ENCODE data around the gene MED15. TPM values are rescaled to one million over a fixed set of nuclear protein-coding genes. Genes with fewer than 3 reads are reported as not detected.

Gene MED15
- total RNA-seq, 1 donor from 2014 or later, result 51.9 TPM

GRCh38 chr22:20559174-20559760 lies 51.9 kb downstream of the MED15 start:
- no peak for TF ChIP-seq CTCF (conservative IDR thresholded peaks at IDR 0.05; ENCODE audit: low read depth, low read length)
- no peak overlapping the region for H3K4me3 ChIP-seq (ENCODE audit: low read depth, low read length)
- no peak for DNase-seq (ENCODE audit: low read depth)

- DNase-seq (ENCODE audit: low read depth), result no peak
- TF ChIP-seq CTCF (conservative IDR thresholded peaks at IDR 0.05; ENCODE audit: low read depth, low read length), result no peak
- no peak overlapping the region for H3K4me3 ChIP-seq (ENCODE audit: low read depth, low read length)
Measured at GRCh38 chr22:20560716-20561115, 53.3 kb downstream of the MED15 start.

GRCh38 chr22:20561882-20562281 lies 54.5 kb downstream of the MED15 start:
- TF ChIP-seq CTCF (conservative IDR thresholded peaks at IDR 0.05; ENCODE audit: low read depth, low read length), result no peak
- H3K4me3 ChIP-seq (ENCODE audit: low read depth, low read length), result no peak overlapping the region
- no peak for DNase-seq (ENCODE audit: low read depth)

- TF ChIP-seq CTCF (conservative IDR thresholded peaks at IDR 0.05; ENCODE audit: low read depth, low read length), result no peak
- H3K4me3 ChIP-seq (ENCODE audit: low read depth, low read length), result no peak overlapping the region
- no peak for DNase-seq (ENCODE audit: low read depth)
Measured at GRCh38 chr22:20562607-20563465, 55.4 kb downstream of the MED15 start.

GRCh38 chr22:20563466-20563906 lies 56.1 kb downstream of the MED15 start:
- DNase-seq (ENCODE audit: low read depth), result no peak
- no peak for TF ChIP-seq CTCF (conservative IDR thresholded peaks at IDR 0.05; ENCODE audit: low read depth, low read length)
- H3K4me3 ChIP-seq (ENCODE audit: low read depth, low read length), result no peak overlapping the region

GRCh38 chr22:20563941-20564371 lies 56.5 kb downstream of the MED15 start:
- no peak overlapping the region for H3K4me3 ChIP-seq (ENCODE audit: low read depth, low read length)

More at GRCh38 chr22:20563941-20564371, 56.5 kb downstream of the MED15 start:
- DNase-seq (ENCODE audit: low read depth), result no peak
- no peak for TF ChIP-seq CTCF (conservative IDR thresholded peaks at IDR 0.05; ENCODE audit: low read depth, low read length)
